HUDEP-2 (cell line): ENCODE measurements around the gene PACSIN1.
"Not testable (repeated sequence)": the region's sequence is repeated elsewhere in the genome, so short reads cannot be mapped to it uniquely, and the experiment has no call there.

Experiments
- DNase-seq, 76 experiments: peaks; one replicate each; lab custom pipeline; 2025; ENCODE audit not compliant: unreplicated experiment in 76 of 76; lab: John Stamatoyannopoulos, UW

Gene PACSIN1

DNA sequence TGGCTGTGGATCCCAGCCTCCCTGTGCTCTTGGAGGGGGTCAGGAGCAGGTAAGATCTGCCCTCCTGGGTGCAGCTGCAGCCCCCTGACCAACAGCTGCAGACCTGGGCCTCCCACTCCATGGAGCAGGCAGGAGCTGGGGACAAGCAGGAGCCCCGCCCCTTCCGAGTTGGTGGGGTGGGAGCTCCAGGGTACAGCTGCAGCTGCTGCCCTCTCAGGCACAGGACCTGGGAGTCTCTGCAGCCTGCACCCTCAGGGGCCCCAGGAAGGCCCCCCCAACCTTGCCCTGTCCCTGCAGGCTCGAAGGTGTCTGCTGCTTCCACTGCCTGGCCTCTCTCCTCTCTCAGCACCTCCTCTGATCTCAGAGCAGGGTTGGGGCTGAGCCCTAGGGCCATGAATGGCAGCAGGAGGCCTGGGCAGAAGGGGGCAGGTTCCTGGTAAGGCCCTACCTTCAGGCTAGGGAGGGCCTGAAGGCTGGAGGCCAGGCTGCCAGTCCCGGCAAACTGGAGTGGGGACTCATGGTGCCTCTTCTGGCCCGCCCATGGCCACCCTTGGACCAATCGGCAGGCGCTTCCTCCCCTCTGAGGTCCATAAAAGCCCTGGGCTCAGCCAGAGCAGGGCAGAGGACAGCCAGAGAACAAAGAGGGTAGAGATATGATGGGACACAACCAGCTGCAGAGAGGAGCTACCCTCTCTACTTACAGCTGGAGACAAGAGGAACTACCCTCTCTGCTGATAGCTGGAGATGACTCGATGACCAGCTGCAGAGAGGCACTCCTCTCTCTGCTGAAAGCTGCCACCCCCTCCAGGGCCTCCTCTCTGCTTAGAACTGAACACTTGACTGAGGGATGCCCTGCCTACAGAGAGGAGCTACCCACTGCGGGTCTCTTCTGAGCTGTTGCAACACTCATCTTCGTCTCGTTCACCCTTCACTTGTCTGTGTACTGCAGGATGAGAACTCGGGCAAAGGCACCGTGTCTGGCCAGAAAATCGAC is 7.8 kb upstream of the PACSIN1 start:
- peak in 13 of 76 experiments; percentile 24 to 67 (median 47) for DNase-seq

GRCh38 chr6:34459899-34460593 is 5.8 kb upstream of the PACSIN1 start:
- DNase-seq: peak in 55 of 76 experiments; percentile 12 to 78 (median 45)

DNA sequence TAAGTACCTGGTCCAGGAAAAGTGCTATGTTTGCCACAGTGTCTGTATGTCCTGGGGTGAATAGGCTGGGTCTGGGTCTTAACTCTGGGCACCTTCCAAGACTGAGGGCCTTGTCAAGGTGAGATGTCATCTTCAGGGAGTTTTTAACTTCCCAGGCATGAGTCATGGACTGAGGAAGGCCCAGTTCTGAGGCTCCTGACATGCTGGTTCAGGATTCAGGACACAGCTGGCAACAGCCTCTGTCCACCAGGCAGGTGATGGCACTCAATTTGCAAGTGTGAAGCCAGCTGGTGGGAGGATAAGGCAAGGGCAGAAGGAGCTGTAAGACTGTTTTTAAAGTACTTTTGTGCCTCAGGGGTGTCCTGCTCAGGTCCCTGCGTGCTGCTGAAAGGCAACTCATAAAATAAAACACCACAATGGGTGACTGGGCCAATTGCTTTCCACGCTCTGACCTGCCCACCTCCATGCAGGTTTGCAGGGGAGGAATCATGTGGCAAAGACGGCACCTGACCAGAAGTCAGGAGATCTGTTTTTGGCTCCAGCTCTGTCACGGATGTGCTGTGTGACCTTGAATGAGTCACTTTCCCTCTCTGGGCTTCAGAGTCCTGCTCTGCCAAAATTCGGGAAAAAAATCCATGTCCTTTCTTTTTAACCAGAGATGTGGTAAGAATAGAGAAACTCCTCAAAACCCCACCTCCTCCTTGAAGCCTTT is 4.9 kb upstream of the PACSIN1 start:
- no peak for DNase-seq

GRCh38 chr6:34462010-34462409 is 3.9 kb upstream of the PACSIN1 start:
- no peak for DNase-seq

- peak in 39 of 76 experiments; percentile 12 to 65 (median 34) for DNase-seq
Measured at GRCh38 chr6:34462551-34462971, 3.3 kb upstream of the PACSIN1 start.

DNA sequence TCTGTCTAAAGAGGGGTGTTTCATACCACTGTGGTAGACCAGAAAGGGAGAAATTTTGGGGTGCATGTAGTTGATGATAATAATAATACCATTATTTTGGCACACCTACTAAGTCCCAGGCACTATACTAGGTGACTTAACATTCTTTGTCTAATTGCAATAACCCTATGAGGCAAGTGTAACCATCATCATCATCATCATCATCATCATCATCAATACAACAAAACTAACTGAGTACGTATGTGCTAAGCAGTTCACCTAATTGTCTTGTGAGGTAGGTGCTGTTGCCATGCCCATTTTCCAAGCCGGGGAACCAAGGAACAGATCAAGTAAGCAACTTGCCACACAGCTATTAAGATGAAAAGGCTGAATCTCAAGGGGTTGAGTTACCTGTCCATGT is 2.6 kb upstream of the PACSIN1 start:
- DNase-seq: no peak

DNA sequence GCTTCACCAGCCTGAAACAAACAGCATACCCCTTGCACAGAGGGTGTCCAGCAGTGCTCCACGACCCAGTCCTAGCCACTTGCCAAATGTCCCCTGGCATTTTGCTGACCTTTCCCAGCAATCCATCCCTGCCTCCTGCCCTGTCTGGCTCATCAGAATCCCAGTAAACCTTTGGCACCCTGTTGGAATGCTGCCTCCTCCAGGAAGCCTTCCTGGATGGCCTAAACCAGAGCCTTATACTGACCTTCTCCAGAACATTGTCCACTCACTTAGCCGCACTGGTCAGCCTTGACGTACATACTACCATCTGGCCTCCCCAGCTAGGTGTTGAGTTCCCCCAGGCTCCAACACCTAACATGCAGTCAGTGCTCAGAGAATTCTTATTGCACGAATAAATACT is 2.0 kb upstream of the PACSIN1 start:
- DNase-seq: no peak

DNA sequence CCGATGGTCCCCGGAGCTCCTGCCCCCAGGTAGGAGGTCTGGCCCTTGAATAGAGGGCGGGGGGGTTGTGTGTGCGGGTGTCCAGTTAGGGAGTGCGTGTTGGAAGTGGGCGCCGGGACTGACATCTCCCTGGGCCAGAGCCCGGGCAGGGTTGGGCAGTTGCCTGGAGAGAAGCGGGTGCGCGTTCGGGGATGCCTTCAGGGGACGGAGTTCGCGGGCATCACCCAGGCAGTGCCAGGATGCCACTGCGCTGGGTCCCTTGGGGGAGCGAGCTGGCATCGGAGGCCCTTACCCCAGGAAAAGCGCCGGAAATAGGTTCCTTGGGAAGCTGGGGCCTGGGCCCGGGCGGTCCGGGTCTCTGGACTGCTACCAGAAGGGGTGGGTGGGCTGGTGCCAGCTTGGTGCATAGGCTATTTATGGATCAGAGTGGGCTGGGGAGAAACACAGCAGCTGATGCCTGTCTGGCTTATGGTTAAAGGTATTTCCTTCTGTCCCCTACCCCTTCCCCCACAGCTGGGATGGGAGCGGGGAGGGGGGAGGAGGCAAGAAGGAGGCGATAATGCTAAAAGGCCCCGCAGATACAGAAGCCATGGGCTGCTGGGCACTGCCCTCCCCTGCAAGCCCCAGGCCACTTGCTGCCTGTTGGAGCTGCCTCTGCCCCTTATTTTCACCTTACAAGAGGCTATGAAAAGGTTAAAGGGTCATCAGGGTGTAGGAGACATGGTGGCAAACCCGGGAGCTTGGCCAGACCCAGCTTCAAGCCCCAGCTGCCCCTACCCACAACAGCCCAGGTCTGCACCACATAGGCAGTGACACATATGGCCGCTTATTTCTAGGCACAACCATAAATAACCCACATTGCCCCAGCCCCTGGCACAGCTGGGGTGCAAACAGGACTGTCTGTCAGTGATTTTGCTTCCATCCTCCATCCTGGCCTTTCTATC is 638 bp downstream of the PACSIN1 start:
- DNase-seq: no peak

GRCh38 chr6:34468378-34468892 is 2.6 kb downstream of the PACSIN1 start:
- DNase-seq: no peak

GRCh38 chr6:34469499-34469898 is 3.6 kb downstream of the PACSIN1 start:
- no peak for DNase-seq

- DNase-seq: peak in 1 of 76 experiments; percentile 29
Measured at GRCh38 chr6:34472425-34472824, 6.5 kb downstream of the PACSIN1 start.

DNA sequence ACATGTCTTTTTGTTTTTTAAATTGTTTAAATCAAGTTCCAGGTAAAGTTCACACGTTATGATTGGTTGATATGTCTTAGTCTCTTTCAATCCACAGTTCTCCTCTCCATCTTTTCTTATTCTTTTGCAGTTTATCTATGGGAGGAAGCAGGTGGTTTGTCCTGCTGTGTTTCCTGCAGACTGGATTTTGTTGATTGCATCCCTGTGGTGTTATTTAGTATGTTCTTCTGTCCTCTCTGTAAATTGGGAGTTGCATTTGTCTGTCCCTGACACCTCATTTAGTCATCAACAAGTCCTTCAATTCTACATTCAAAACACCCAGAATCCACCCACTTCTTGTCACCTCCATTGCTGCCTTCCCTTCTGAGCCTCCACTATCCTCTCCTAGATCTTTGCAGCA is 8.1 kb downstream of the PACSIN1 start:
- DNase-seq: no peak

GRCh38 chr6:34474754-34475153 is 8.9 kb downstream of the PACSIN1 start:
- DNase-seq: no peak

DNA sequence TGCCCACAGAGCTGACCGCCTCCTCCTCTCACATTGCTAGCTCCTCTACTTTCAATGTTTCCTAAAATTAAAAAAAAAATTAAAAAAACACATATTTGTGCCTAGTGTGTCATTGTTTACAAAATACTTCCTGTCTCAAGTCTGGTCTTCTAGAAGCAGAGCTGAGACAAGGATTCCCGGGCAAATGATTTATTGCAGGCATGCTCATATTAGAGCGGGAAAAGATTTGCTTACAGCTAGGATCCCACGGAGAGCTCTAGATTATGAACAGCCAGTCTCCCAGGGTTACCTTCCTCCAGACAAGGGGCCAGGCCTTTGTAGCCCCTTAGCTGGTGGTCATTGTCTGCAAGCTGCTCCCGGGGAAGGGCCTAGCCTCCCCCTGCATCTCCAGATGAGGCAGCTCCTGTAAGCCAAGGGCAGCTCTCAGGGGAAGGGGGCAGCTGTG is 9.4 kb downstream of the PACSIN1 start:
- DNase-seq: no peak

DNA sequence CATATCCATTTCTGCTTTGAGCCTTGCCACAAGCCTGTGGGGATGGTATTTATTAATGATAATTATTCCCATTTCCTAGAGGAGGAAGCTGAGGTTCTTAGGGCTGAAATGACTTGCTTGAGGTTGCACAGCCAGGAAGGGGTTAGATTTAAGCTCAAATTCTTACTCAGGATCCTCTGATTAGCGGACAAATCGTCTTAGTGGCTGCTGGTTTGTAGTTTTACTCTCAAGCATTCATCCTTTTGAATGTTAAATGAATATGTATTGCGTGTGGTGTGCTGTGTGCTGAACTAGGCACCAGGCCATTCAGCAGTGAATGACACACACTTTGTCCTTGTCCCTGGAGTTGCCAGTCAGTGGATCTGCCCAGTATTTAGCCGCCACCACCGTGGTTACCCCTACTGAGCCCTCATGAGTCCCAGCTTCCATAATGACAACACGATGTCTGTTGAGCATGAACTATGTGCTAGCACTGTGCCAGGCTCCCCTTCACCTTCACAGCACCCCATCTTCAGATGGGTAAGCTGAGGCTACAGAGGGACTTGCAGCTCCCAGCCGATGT is 10.0 kb downstream of the PACSIN1 start:
- no peak for DNase-seq

GRCh38 chr6:34476447-34476846 is 10.6 kb downstream of the PACSIN1 start:
- DNase-seq: no peak

- no peak for DNase-seq
Measured at GRCh38 chr6:34476921-34477320, 11.0 kb downstream of the PACSIN1 start.

DNA sequence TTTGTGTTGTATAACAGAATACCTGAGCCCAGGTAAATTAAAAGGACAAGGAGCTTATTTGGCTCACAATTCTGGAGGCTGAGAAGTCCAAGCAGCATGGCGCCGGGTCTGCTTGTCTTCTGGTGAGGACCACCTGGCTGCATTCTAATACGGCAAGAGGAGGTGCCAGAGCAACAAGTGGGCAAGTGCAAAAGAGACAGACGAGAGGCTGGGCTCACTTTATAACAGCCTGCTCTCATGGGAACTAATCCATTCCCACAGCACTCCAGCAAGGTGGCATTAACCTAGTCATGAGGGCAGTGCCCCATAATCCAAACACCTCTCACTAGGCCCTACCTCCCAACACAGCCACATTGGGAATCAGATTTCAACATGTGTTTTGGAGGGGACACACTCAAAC is 12.9 kb downstream of the PACSIN1 start:
- DNase-seq: no peak

GRCh38 chr6:34483781-34484180 is 17.9 kb downstream of the PACSIN1 start:
- not testable (repeated sequence) for DNase-seq
